Activated CD4-positive, alpha-beta memory T cell treated with anti-CD3 and anti-CD28 coated beads for 36 hours (primary cell): ENCODE measurements around the gene LGMN. TPM values are rescaled to one million over a fixed set of nuclear protein-coding genes. Genes with fewer than 3 reads are reported as not detected.

Source experiments
- CTCF ChIA-PET: fragments of 350-600 bp; sonication (Branson Sonifier 250); formaldehyde crosslinking; loops from one replicate; lab custom pipeline; 2021; ENCODE audit warnings: antibody characterized with exemption, inconsistent platforms; lab: Charles Lee
- POLR2A ChIA-PET: fragments of 350-600 bp; sonication (Branson Sonifier 250); formaldehyde crosslinking; loops from one replicate; lab custom pipeline; 2021; ENCODE audit warnings: antibody characterized with exemption; lab: Charles Lee
- DNase-seq: peaks from one replicate; pipeline ENCODE4 v3.0.0-alpha.2; 2020
- H3K27ac Mint-ChIP-seq: one replicate; pipeline ENCODE4 v1.8.0; 2021; ENCODE audit warnings: mixed read lengths
- H3K27me3 Mint-ChIP-seq: one replicate; pipeline ENCODE4 v1.8.0; 2021; ENCODE audit warnings: mixed read lengths
- H3K36me3 Mint-ChIP-seq: one replicate; pipeline ENCODE4 v1.8.0; 2021; ENCODE audit warnings: mixed read lengths
- H3K4me1 Mint-ChIP-seq: one replicate; pipeline ENCODE4 v1.8.0; 2021; ENCODE audit warnings: low read depth, mixed read lengths
- H3K4me3 Mint-ChIP-seq: one replicate; pipeline ENCODE4 v1.8.0; 2021; ENCODE audit warnings: mild to moderate bottlenecking, mixed read lengths
- H3K9me3 Mint-ChIP-seq: one replicate; pipeline ENCODE4 v1.8.0; 2021; ENCODE audit warnings: mixed read lengths
- intact Hi-C: fragments of 100-400 bp; cut with micrococcal nuclease; formaldehyde crosslinking; loops from one replicate; pipeline ENCODE4 v1.15.1; 2023
- total RNA-seq, 2 experiments: library from RNA; stranded (reverse); gene quantifications; one replicate each; pipeline ENCODE4 v1.2.3, GENCODE V29; 2021

Gene LGMN
- total RNA-seq, 2 experiments from 2014 or later, result 9.2 to 10.2 TPM

GRCh38 chr14:92737619-92738188 lies 10.7 kb downstream of the LGMN start:
- Mint-ChIP-seq H3K9me3 (no peaks in the 10 kb centered on the region), H3K4me3 (no peak overlapping the region), H3K4me1 (peaks cover 6% of the 10 kb centered on the region), H3K27me3 (no peaks in the 10 kb centered on the region), H3K36me3 (peaks cover under 1% of the 10 kb centered on the region), H3K27ac (no peak overlapping the region)
- no peak for DNase-seq
- ChIA-PET POLR2A (no interaction called here), CTCF (no interaction called here)
- intact Hi-C loops, result no loop called here

- ChIA-PET CTCF (no interaction called here), POLR2A (no interaction called here)
- peaks cover 5% of the 10 kb centered on the region for H3K36me3 Mint-ChIP-seq
- H3K27me3 Mint-ChIP-seq, result peaks cover 2% of the 10 kb centered on the region
- H3K4me1 Mint-ChIP-seq, result peaks cover 6% of the 10 kb centered on the region
- no peaks in the 10 kb centered on the region for H3K9me3 Mint-ChIP-seq
- DNase-seq, result no peak
- intact Hi-C loops, result no loop called here
- H3K4me3 Mint-ChIP-seq, result no peak overlapping the region
- no peak overlapping the region for H3K27ac Mint-ChIP-seq
These were observed 11.2 kb downstream of the LGMN start for GRCh38 chr14:92737206-92737605.

GRCh38 chr14:92735344-92735743 lies 13.1 kb downstream of the LGMN start:
- Mint-ChIP-seq H3K4me3 (no peak overlapping the region), H3K36me3 (peaks cover 16% of the 10 kb centered on the region), H3K27ac (no peak overlapping the region), H3K27me3 (peaks cover 11% of the 10 kb centered on the region), H3K4me1 (peaks cover 6% of the 10 kb centered on the region), H3K9me3 (peaks cover 6% of the 10 kb centered on the region)
- intact Hi-C loops, result no loop called here
- ChIA-PET CTCF (interaction anchor here (0.5 kb wide), 1 partner anchor 28 kb away, joined by 3 read pairs; no protein-coding TSS in a partner anchor), POLR2A (no interaction called here)
- DNase-seq, result no peak

- CTCF ChIA-PET, result no interaction called here
- intact Hi-C loops, result no loop called here
- POLR2A ChIA-PET, result no interaction called here
- H3K4me1 Mint-ChIP-seq, result peaks cover 12% of the 10 kb centered on the region
- no peak overlapping the region for H3K27ac Mint-ChIP-seq
- no peak for DNase-seq
- peaks cover 16% of the 10 kb centered on the region for H3K36me3 Mint-ChIP-seq
- no peak overlapping the region for H3K4me3 Mint-ChIP-seq
- H3K27me3 Mint-ChIP-seq, result peaks cover 11% of the 10 kb centered on the region
- H3K9me3 Mint-ChIP-seq, result peaks cover 6% of the 10 kb centered on the region
These were observed 13.8 kb downstream of the LGMN start for GRCh38 chr14:92734618-92735017.

- H3K27me3 Mint-ChIP-seq, result peaks cover 11% of the 10 kb centered on the region
- CTCF ChIA-PET, result interaction anchor here (1.6 kb wide), 1 partner anchor 42 kb away, joined by 3 read pairs; no protein-coding TSS in a partner anchor
- H3K27ac Mint-ChIP-seq, result no peak overlapping the region
- peaks cover 6% of the 10 kb centered on the region for H3K9me3 Mint-ChIP-seq
- no peak for DNase-seq
- intact Hi-C loops, result no loop called here
- no peak overlapping the region for H3K4me3 Mint-ChIP-seq
- POLR2A ChIA-PET, result no interaction called here
- H3K4me1 Mint-ChIP-seq, result peaks cover 27% of the 10 kb centered on the region
- H3K36me3 Mint-ChIP-seq, result peaks cover 16% of the 10 kb centered on the region
These were observed 15.4 kb downstream of the LGMN start for GRCh38 chr14:92733007-92733406.

GRCh38 chr14:92731622-92732115 lies 16.8 kb downstream of the LGMN start:
- CTCF ChIA-PET, result no interaction called here
- intact Hi-C loops, result loop anchor here (2.0 kb wide), 1 partner anchor 17 kb away; the partner anchor contains the start of gene LGMN
- H3K4me3 Mint-ChIP-seq, result no peak overlapping the region

GRCh38 chr14:92729634-92730358 lies 18.6 kb downstream of the LGMN start:
- Mint-ChIP-seq H3K4me3 (no peak overlapping the region), H3K9me3 (peaks cover 10% of the 10 kb centered on the region), H3K27ac (peak overlapping the region; percentile 59), H3K27me3 (peaks cover 22% of the 10 kb centered on the region), H3K36me3 (peaks cover 22% of the 10 kb centered on the region), H3K4me1 (peaks cover 24% of the 10 kb centered on the region)
- DNase-seq, result peak; percentile 62
- CTCF ChIA-PET, result interaction anchor here (1.0 to 1.4 kb wide), 3 partner anchors 21 to 144 kb away, joined by 3 to 4 read pairs (median 3); no protein-coding TSS in a partner anchor
- POLR2A ChIA-PET, result interaction anchor here (1.0 to 1.6 kb wide), 5 partner anchors 12 to 51 kb away, joined by 3 to 7 read pairs (median 5); no protein-coding TSS in a partner anchor
- intact Hi-C loops, result loop anchor here (1.0 to 2.0 kb wide), 2 partner anchors 19 to 39 kb away; partner anchors contain the start of gene LGMN

More at GRCh38 chr14:92731622-92732115, 16.8 kb downstream of the LGMN start:
- H3K9me3 Mint-ChIP-seq, result peaks cover 9% of the 10 kb centered on the region
- peaks cover 19% of the 10 kb centered on the region for H3K36me3 Mint-ChIP-seq
- POLR2A ChIA-PET, result no interaction called here
- no peak for DNase-seq
- H3K27me3 Mint-ChIP-seq, result peaks cover 20% of the 10 kb centered on the region
- peaks cover 21% of the 10 kb centered on the region for H3K4me1 Mint-ChIP-seq
- no peak overlapping the region for H3K27ac Mint-ChIP-seq

- Mint-ChIP-seq H3K27me3 (peaks cover 22% of the 10 kb centered on the region), H3K27ac (peak overlapping the region; percentile 11), H3K9me3 (peaks cover 10% of the 10 kb centered on the region), H3K4me3 (no peak overlapping the region), H3K36me3 (peaks cover 22% of the 10 kb centered on the region), H3K4me1 (peaks cover 24% of the 10 kb centered on the region)
- intact Hi-C loops, result no loop called here
- ChIA-PET POLR2A (interaction anchor here (1.3 to 1.6 kb wide), 4 partner anchors 39 to 52 kb away, joined by 4 to 7 read pairs (median 6); no protein-coding TSS in a partner anchor), CTCF (interaction anchor here (0.9 to 2.1 kb wide), 2 partner anchors 44 to 56 kb away, joined by 3 to 6 read pairs; no protein-coding TSS in a partner anchor)
- peak; percentile 85 for DNase-seq
These were observed 19.6 kb downstream of the LGMN start for GRCh38 chr14:92728759-92729364.

GRCh38 chr14:92726933-92727262 lies 21.5 kb downstream of the LGMN start:
- peaks cover 10% of the 10 kb centered on the region for H3K9me3 Mint-ChIP-seq
- peaks cover 13% of the 10 kb centered on the region for H3K36me3 Mint-ChIP-seq
- intact Hi-C loops, result no loop called here
- H3K27me3 Mint-ChIP-seq, result peaks cover 20% of the 10 kb centered on the region
- H3K27ac Mint-ChIP-seq, result no peak overlapping the region
- no peak overlapping the region for H3K4me3 Mint-ChIP-seq
- ChIA-PET POLR2A (no interaction called here), CTCF (interaction anchor here (0.6 to 1.3 kb wide), 3 partner anchors 13 to 582 kb away, joined by 3 to 6 read pairs (median 5); no protein-coding TSS in a partner anchor)
- no peak for DNase-seq
- peaks cover 24% of the 10 kb centered on the region for H3K4me1 Mint-ChIP-seq

- ChIA-PET CTCF (interaction anchor here (0.6 to 1.4 kb wide), 6 partner anchors 11 to 583 kb away, joined by 3 to 6 read pairs (median 4); no protein-coding TSS in a partner anchor), POLR2A (interaction anchor here (0.7 kb wide), 1 partner anchor 339 kb away, joined by 3 read pairs; no protein-coding TSS in a partner anchor)
- Mint-ChIP-seq H3K27me3 (peaks cover 17% of the 10 kb centered on the region), H3K4me1 (peaks cover 24% of the 10 kb centered on the region), H3K36me3 (peaks cover 8% of the 10 kb centered on the region), H3K4me3 (no peak overlapping the region), H3K27ac (no peak overlapping the region), H3K9me3 (peaks cover 4% of the 10 kb centered on the region)
- intact Hi-C loops, result no loop called here
- peak; percentile 47 for DNase-seq
These were observed 22.1 kb downstream of the LGMN start for GRCh38 chr14:92726135-92726932.
